Activated T-helper 2 cell treated with anti-CD3 and anti-CD28 coated beads, Interferon-gamma antibody, Interleukin-2, Interleukin-4, amounts not matched to agents 10 μg/mL and 5 μg/mL and 100 μg/mL, durations not matched to agents 14 hours and 24 hours and 36 hours (primary cell): Measurements from ENCODE around the gene S100A10. TPM values are rescaled to one million over a fixed set of nuclear protein-coding genes. Genes with fewer than 3 reads are reported as not detected.

ENCODE experiments used
- DNase-seq: peaks from one replicate; pipeline ENCODE4 v3.0.0; 2021; ENCODE audit warnings: low spot score
- H3K27ac Mint-ChIP-seq: one replicate; pipeline ENCODE4 v1.8.0; 2021; ENCODE audit warnings: mixed read lengths
- H3K27me3 Mint-ChIP-seq: one replicate; pipeline ENCODE4 v1.8.0; 2021; ENCODE audit warnings: low read depth, mixed read lengths
- H3K36me3 Mint-ChIP-seq: one replicate; pipeline ENCODE4 v1.8.0; 2021; ENCODE audit warnings: low read depth, mixed read lengths
- H3K4me1 Mint-ChIP-seq: one replicate; pipeline ENCODE4 v1.8.0; 2021; ENCODE audit warnings: low read depth, mixed read lengths
- H3K4me3 Mint-ChIP-seq: one replicate; pipeline ENCODE4 v1.8.0; 2021; ENCODE audit warnings: low read depth, mild to moderate bottlenecking, moderate library complexity, mixed read lengths
- H3K9me3 Mint-ChIP-seq: one replicate; pipeline ENCODE4 v1.8.0; 2021; ENCODE audit warnings: mixed read lengths
- intact Hi-C: fragments of 100-400 bp; cut with micrococcal nuclease; formaldehyde crosslinking; loops from one replicate; pipeline ENCODE4 v1.15.1; 2023
- total RNA-seq: library from RNA; stranded (reverse); gene quantifications from 2 replicates; pipeline ENCODE4 v1.2.3, GENCODE V29; 2022

S100A10 gene
- total RNA-seq, 1 donor from 2014 or later = 160 TPM

- intact Hi-C loops = no loop called here
- Mint-ChIP-seq H3K27ac (no peak overlapping the region), H3K9me3 (no peaks in the 10 kb centered on the region), H3K4me3 (no peak overlapping the region), H3K27me3 (peaks cover 5% of the 10 kb centered on the region), H3K36me3 (peaks cover 29% of the 10 kb centered on the region), H3K4me1 (peaks cover 21% of the 10 kb centered on the region)
- DNase-seq = no peak
Observed at GRCh38 chr1:152026895-152027294, 33.2 kb upstream of the S100A10 start.

- Mint-ChIP-seq H3K4me3 (no peak overlapping the region), H3K36me3 (peaks cover 7% of the 10 kb centered on the region), H3K9me3 (no peaks in the 10 kb centered on the region), H3K27me3 (peaks cover 7% of the 10 kb centered on the region), H3K27ac (no peak overlapping the region), H3K4me1 (peaks cover 7% of the 10 kb centered on the region)
- intact Hi-C loops = no loop called here
- no peak for DNase-seq
Observed at GRCh38 chr1:152024223-152024622, 30.6 kb upstream of the S100A10 start.

GRCh38 chr1:152023221-152023620, 29.6 kb upstream of the S100A10 start:
- Mint-ChIP-seq H3K27me3 (peaks cover 7% of the 10 kb centered on the region), H3K9me3 (no peaks in the 10 kb centered on the region), H3K36me3 (no peaks in the 10 kb centered on the region), H3K27ac (no peak overlapping the region), H3K4me1 (peaks cover 2% of the 10 kb centered on the region), H3K4me3 (no peak overlapping the region)
- DNase-seq = no peak
- intact Hi-C loops = no loop called here

- Mint-ChIP-seq H3K4me3 (no peak overlapping the region), H3K36me3 (no peaks in the 10 kb centered on the region), H3K27me3 (peaks cover 9% of the 10 kb centered on the region), H3K9me3 (no peaks in the 10 kb centered on the region), H3K4me1 (peaks cover 2% of the 10 kb centered on the region), H3K27ac (no peak overlapping the region)
- no peak for DNase-seq
- intact Hi-C loops = no loop called here
Observed at GRCh38 chr1:152022474-152022873, 28.8 kb upstream of the S100A10 start.

GRCh38 chr1:152021569-152021968, 27.9 kb upstream of the S100A10 start:
- Mint-ChIP-seq H3K36me3 (no peaks in the 10 kb centered on the region), H3K4me1 (peaks cover 2% of the 10 kb centered on the region), H3K27ac (no peak overlapping the region), H3K9me3 (no peaks in the 10 kb centered on the region), H3K27me3 (peaks cover 15% of the 10 kb centered on the region), H3K4me3 (no peak overlapping the region)
- no peak for DNase-seq
- intact Hi-C loops = no loop called here

- H3K27ac Mint-ChIP-seq = no peak overlapping the region
- DNase-seq = no peak
- no peak overlapping the region for H3K4me3 Mint-ChIP-seq
- H3K36me3 Mint-ChIP-seq = no peaks in the 10 kb centered on the region
- H3K9me3 Mint-ChIP-seq = no peaks in the 10 kb centered on the region
- H3K27me3 Mint-ChIP-seq = peaks cover 17% of the 10 kb centered on the region
- intact Hi-C loops = no loop called here
- peaks cover 2% of the 10 kb centered on the region for H3K4me1 Mint-ChIP-seq
Observed at GRCh38 chr1:152020849-152021248, 27.2 kb upstream of the S100A10 start.

- Mint-ChIP-seq H3K27me3 (peaks cover 33% of the 10 kb centered on the region), H3K9me3 (no peaks in the 10 kb centered on the region), H3K36me3 (no peaks in the 10 kb centered on the region), H3K27ac (no peak overlapping the region), H3K4me3 (no peak overlapping the region), H3K4me1 (peaks cover 6% of the 10 kb centered on the region)
- no peak for DNase-seq
- intact Hi-C loops = no loop called here
Observed at GRCh38 chr1:152018537-152018936, 24.9 kb upstream of the S100A10 start.

GRCh38 chr1:152015766-152016165, 22.1 kb upstream of the S100A10 start:
- peaks cover 29% of the 10 kb centered on the region for H3K27me3 Mint-ChIP-seq
- intact Hi-C loops = no loop called here
- peaks cover 7% of the 10 kb centered on the region for H3K4me1 Mint-ChIP-seq
- no peaks in the 10 kb centered on the region for H3K36me3 Mint-ChIP-seq
- H3K4me3 Mint-ChIP-seq = no peak overlapping the region
- no peak for DNase-seq
- H3K27ac Mint-ChIP-seq = no peak overlapping the region
- no peaks in the 10 kb centered on the region for H3K9me3 Mint-ChIP-seq

GRCh38 chr1:152014943-152015342, 21.3 kb upstream of the S100A10 start:
- no peak for DNase-seq
- intact Hi-C loops = no loop called here
- Mint-ChIP-seq H3K36me3 (no peaks in the 10 kb centered on the region), H3K4me3 (no peak overlapping the region), H3K9me3 (no peaks in the 10 kb centered on the region), H3K4me1 (peaks cover 7% of the 10 kb centered on the region), H3K27me3 (peaks cover 29% of the 10 kb centered on the region), H3K27ac (no peak overlapping the region)

GRCh38 chr1:152013664-152014237, 20.1 kb upstream of the S100A10 start:
- intact Hi-C loops = loop anchor here (1.0 kb wide), 1 partner anchor 45 kb away; no protein-coding TSS in a partner anchor
- Mint-ChIP-seq H3K9me3 (no peaks in the 10 kb centered on the region), H3K27ac (no peak overlapping the region), H3K27me3 (peaks cover 35% of the 10 kb centered on the region), H3K36me3 (no peaks in the 10 kb centered on the region), H3K4me3 (no peak overlapping the region), H3K4me1 (peaks cover 7% of the 10 kb centered on the region)
- peak; percentile 38 for DNase-seq

GRCh38 chr1:152009691-152010090, 16.0 kb upstream of the S100A10 start:
- no peaks in the 10 kb centered on the region for H3K9me3 Mint-ChIP-seq
- peaks cover 34% of the 10 kb centered on the region for H3K27me3 Mint-ChIP-seq
- DNase-seq = no peak
- H3K4me3 Mint-ChIP-seq = no peak overlapping the region
- H3K36me3 Mint-ChIP-seq = no peaks in the 10 kb centered on the region
- intact Hi-C loops = no loop called here
- peaks cover 13% of the 10 kb centered on the region for H3K4me1 Mint-ChIP-seq
- H3K27ac Mint-ChIP-seq = no peak overlapping the region

- intact Hi-C loops = no loop called here
- H3K4me3 Mint-ChIP-seq = no peak overlapping the region
- H3K4me1 Mint-ChIP-seq = peaks cover 11% of the 10 kb centered on the region
- H3K27ac Mint-ChIP-seq = no peak overlapping the region
- no peaks in the 10 kb centered on the region for H3K36me3 Mint-ChIP-seq
- DNase-seq = no peak
- peaks cover 41% of the 10 kb centered on the region for H3K27me3 Mint-ChIP-seq
- H3K9me3 Mint-ChIP-seq = no peaks in the 10 kb centered on the region
Observed at GRCh38 chr1:152007047-152007446, 13.4 kb upstream of the S100A10 start.

GRCh38 chr1:152005360-152005912, 11.8 kb upstream of the S100A10 start:
- H3K9me3 Mint-ChIP-seq = no peaks in the 10 kb centered on the region
- peaks cover 41% of the 10 kb centered on the region for H3K27me3 Mint-ChIP-seq
- H3K4me1 Mint-ChIP-seq = peaks cover 21% of the 10 kb centered on the region
- H3K36me3 Mint-ChIP-seq = no peaks in the 10 kb centered on the region
- no peak overlapping the region for H3K4me3 Mint-ChIP-seq
- intact Hi-C loops = no loop called here
- no peak overlapping the region for H3K27ac Mint-ChIP-seq
- DNase-seq = no peak
